Measurements from ENCODE around the gene KLF3.

DNA sequence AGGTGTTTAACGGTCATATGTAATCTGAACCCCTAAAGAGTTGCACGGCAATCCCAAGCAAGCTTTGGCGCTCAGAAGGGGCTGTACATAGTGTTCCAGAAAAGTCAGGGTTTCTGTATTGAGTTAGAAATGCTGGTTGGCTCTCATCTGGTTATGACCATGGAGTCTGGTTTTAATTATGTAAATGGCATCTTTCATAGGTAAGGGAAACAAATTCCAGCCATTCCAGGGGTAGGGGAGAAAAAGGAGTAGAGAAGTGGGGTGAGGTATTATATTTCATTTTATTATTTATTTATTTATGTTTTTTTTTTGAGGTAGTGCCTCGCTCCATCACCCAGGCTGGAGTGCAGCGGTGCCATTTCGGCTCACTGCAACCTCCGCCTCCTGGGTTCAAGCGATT lies 15.9 kb downstream of the KLF3 start:
- TF ChIP-seq, protein P1, sequence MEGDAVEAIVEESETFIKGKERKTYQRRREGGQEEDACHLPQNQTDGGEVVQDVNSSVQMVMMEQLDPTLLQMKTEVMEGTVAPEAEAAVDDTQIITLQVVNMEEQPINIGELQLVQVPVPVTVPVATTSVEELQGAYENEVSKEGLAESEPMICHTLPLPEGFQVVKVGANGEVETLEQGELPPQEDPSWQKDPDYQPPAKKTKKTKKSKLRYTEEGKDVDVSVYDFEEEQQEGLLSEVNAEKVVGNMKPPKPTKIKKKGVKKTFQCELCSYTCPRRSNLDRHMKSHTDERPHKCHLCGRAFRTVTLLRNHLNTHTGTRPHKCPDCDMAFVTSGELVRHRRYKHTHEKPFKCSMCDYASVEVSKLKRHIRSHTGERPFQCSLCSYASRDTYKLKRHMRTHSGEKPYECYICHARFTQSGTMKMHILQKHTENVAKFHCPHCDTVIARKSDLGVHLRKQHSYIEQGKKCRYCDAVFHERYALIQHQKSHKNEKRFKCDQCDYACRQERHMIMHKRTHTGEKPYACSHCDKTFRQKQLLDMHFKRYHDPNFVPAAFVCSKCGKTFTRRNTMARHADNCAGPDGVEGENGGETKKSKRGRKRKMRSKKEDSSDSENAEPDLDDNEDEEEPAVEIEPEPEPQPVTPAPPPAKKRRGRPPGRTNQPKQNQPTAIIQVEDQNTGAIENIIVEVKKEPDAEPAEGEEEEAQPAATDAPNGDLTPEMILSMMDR (IDR thresholded peaks at IDR 0.05), result no peak
- no peak for TF ChIP-seq EZH2phosphoT487 (IDR thresholded peaks at IDR 0.05)

Measured in neural progenitor cell (in vitro differentiated cells).